GM12891 (cell line): Measurements from ENCODE around the gene ESR1.

ENCODE experiments used
- PAX5 ChIP-seq: IDR thresholded peaks from 2 replicates; pipeline ENCODE4 v1.6.1; 2011; ENCODE audit warnings: low read length, moderate library complexity, mild to moderate bottlenecking; ENCODE audit not compliant: insufficient read depth, severe bottlenecking
- POLR2A ChIP-seq: IDR thresholded peaks from 2 replicates; pipeline ENCODE4 v1.6.1; 2011; ENCODE audit warnings: low read depth, low read length, control low read depth
- POLR2AphosphoS5 ChIP-seq: IDR thresholded peaks from 2 replicates; pipeline ENCODE4 v1.6.1; 2011; ENCODE audit warnings: low read depth, low read length, control low read depth
- SPI1 ChIP-seq: IDR thresholded peaks from 2 replicates; pipeline ENCODE4 v1.6.1; 2011; ENCODE audit warnings: low read depth, low read length, control low read depth
- TAF1 ChIP-seq: IDR thresholded peaks from 2 replicates; pipeline ENCODE4 v1.6.1; 2011; ENCODE audit warnings: low read depth, low read length, control low read depth

DNA sequence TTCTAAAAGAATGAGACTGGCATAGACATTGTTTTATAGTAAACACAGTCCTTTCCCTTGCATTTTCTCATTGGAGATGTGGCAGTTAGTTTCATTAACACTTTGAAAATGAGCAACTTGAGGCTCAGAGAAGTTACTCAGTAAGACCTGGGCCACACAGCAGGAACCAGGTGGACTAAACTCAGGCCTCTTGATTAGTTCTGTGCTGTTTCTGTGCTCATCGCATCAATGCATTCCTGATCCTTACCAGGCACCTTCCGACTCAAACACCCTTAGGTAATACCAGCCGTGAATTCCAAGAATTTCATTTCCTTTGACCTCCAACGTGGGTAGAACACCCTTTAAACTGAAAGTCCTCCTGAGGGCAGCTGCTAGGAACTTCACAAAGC, 362.8 kb downstream of the ESR1 start:
- TF ChIP-seq POLR2AphosphoS5, result no peak
- TF ChIP-seq TAF1, result no peak
- no peak for TF ChIP-seq POLR2A
- TF ChIP-seq SPI1, result no peak
- TF ChIP-seq PAX5, result no peak
